Mucosa of descending colon (tissue), 3 donors: ENCODE data around the gene C1orf94. TPM values are rescaled to one million over a fixed set of nuclear protein-coding genes. Genes with fewer than 3 reads are reported as not detected.

Source experiments
- ATAC-seq: fragments of 200-7000 bp; cut with Tn5 transposase; one replicate; pipeline ENCODE4 v1.9.1; 2020; ENCODE audit warnings: mild to moderate bottlenecking, moderate library complexity
- DNase-seq, 3 donors: peaks; one replicate each; pipeline ENCODE4 v3.0.0-alpha.2; 2020
- H3K36me3 ChIP-seq: fragments of 200-600 bp; one replicate; pipeline ENCODE4 v1.8.0; 2021; ENCODE audit warnings: low read depth, mild to moderate bottlenecking
- H3K4me1 ChIP-seq: fragments of 200-600 bp; one replicate; pipeline ENCODE4 v1.8.0; 2021; ENCODE audit warnings: low read depth, mild to moderate bottlenecking
- H3K4me3 ChIP-seq: fragments of 200-600 bp; one replicate; pipeline ENCODE4 v1.8.0; 2021; ENCODE audit warnings: mild to moderate bottlenecking
- H3K9me3 ChIP-seq: fragments of 200-600 bp; one replicate; pipeline ENCODE4 v1.8.0; 2021; ENCODE audit warnings: mild to moderate bottlenecking
- CTCF ChIP-seq: fragments of 200-600 bp; IDR thresholded peaks from one replicate; pipeline ENCODE4 v1.8.0; 2022; ENCODE audit warnings: antibody characterized with exemption, mild to moderate bottlenecking
- intact Hi-C, 2 donors: fragments of 100-400 bp; cut with DNase I in 1 of 2; cut with micrococcal nuclease in 1 of 2; formaldehyde crosslinking; loops; one replicate each; pipeline versions ENCODE4 v1.11.0 to v1.11.1; 2022; cut with DNase I, micrococcal nuclease
- total RNA-seq, 3 donors: library from RNA; stranded (reverse); fragmentation: NEBNext Ultra II Directional in 2 of 3; extraction: Animal tissue kit (Norgen Biotek cat#: 25700) in 2 of 3; gene quantifications; one replicate each; pipeline versions ENCODE4 v1.2.1 to v1.2.4, GENCODE V29; 2021 to 2023
- donor health status: DM: no; HTN: no; CAD: no; lungs with moderate emphysema.
- donor health status: DM: no; HTN: no; CAD: no.
- donor health status: DM: no; HTN: yes; CAD: no.

C1orf94 gene
- total RNA-seq, 3 donors from 2014 or later: not detected

GRCh38 chr1:34130306-34130705, 46.4 kb upstream of the C1orf94 start:
- no peaks in the 10 kb centered on the region for H3K9me3 ChIP-seq
- no peak for DNase-seq
- no peaks in the 10 kb centered on the region for H3K4me1 ChIP-seq
- H3K36me3 ChIP-seq: no peaks in the 10 kb centered on the region
- no peak for ATAC-seq
- no peak for TF ChIP-seq CTCF
- H3K4me3 ChIP-seq: no peak overlapping the region
- intact Hi-C loops: no loop called here

GRCh38 chr1:34131396-34132160, 45.1 kb upstream of the C1orf94 start:
- no peaks in the 10 kb centered on the region for H3K9me3 ChIP-seq
- no peaks in the 10 kb centered on the region for H3K4me1 ChIP-seq
- no peak for TF ChIP-seq CTCF
- H3K4me3 ChIP-seq: no peak overlapping the region
- no peak for DNase-seq
- no peaks in the 10 kb centered on the region for H3K36me3 ChIP-seq
- no peak for ATAC-seq
- intact Hi-C loops: no loop called here

- no peaks in the 10 kb centered on the region for H3K4me1 ChIP-seq
- DNase-seq (no peak), ATAC-seq (no peak)
- no peak overlapping the region for H3K4me3 ChIP-seq
- TF ChIP-seq CTCF: no peak
- intact Hi-C loops: no loop called here
- no peaks in the 10 kb centered on the region for H3K9me3 ChIP-seq
- H3K36me3 ChIP-seq: no peaks in the 10 kb centered on the region
Measured at GRCh38 chr1:34132161-34132420, 44.6 kb upstream of the C1orf94 start.

- no peaks in the 10 kb centered on the region for H3K9me3 ChIP-seq
- no peak for TF ChIP-seq CTCF
- no peak for ATAC-seq
- H3K4me3 ChIP-seq: no peak overlapping the region
- DNase-seq: no peak
- no peaks in the 10 kb centered on the region for H3K36me3 ChIP-seq
- H3K4me1 ChIP-seq: no peaks in the 10 kb centered on the region
- intact Hi-C loops: no loop called here
Measured at GRCh38 chr1:34137411-34137810, 39.3 kb upstream of the C1orf94 start.

GRCh38 chr1:34140011-34140676, 36.6 kb upstream of the C1orf94 start:
- DNase-seq (no peak), ATAC-seq (no peak)
- Histone ChIP-seq H3K4me3 (no peak overlapping the region), H3K36me3 (no peaks in the 10 kb centered on the region), H3K4me1 (no peaks in the 10 kb centered on the region), H3K9me3 (no peaks in the 10 kb centered on the region)
- TF ChIP-seq CTCF: no peak
- intact Hi-C loops: no loop called here
